Neural cell (in vitro differentiated cells): ENCODE results near the gene MPPED1. TPM values are rescaled to one million over a fixed set of nuclear protein-coding genes. Genes with fewer than 3 reads are reported as not detected.

Source experiments
- H2AFZ ChIP-seq: fragments of 200-600, 300-800 bp; sonication (generic), shearing (Covaris generic); 2 replicates; pipeline ENCODE4 v1.6.0; 2014; ENCODE audit warnings: low read depth, mild to moderate bottlenecking, antibody characterized with exemption, low read length, moderate library complexity
- H3F3A ChIP-seq: fragments of 200-600 bp; shearing (Covaris generic); 2 replicates; pipeline ENCODE4 v1.6.1; 2016; ENCODE audit warnings: mild to moderate bottlenecking, moderate library complexity, mixed read lengths, antibody characterized with exemption, low read length; ENCODE audit not compliant: insufficient read depth, poor library complexity, severe bottlenecking
- H3K27ac ChIP-seq: fragments of 200-600, 300-800 bp; sonication (generic), shearing (Covaris generic); 2 replicates; pipeline ENCODE4 v1.5.1; 2014; ENCODE audit warnings: mild to moderate bottlenecking, low read length, moderate library complexity
- H3K27me3 ChIP-seq: fragments of 300-800, 200-600 bp; sonication (generic), shearing (Covaris generic); 2 replicates; pipeline ENCODE4 v1.6.0; 2014; ENCODE audit warnings: mild to moderate bottlenecking, low read depth, low read length, moderate library complexity; ENCODE audit not compliant: insufficient read depth
- H3K36me3 ChIP-seq: fragments of 300-800, 200-600 bp; sonication (generic), shearing (Covaris generic); 2 replicates; pipeline ENCODE4 v1.5.1; 2014; ENCODE audit warnings: mild to moderate bottlenecking, antibody characterized with exemption, low read length, moderate library complexity; ENCODE audit not compliant: insufficient read depth
- H3K4me2 ChIP-seq: fragments of 300-800, 200-600 bp; sonication (generic), shearing (Covaris generic); 2 replicates; pipeline ENCODE4 v1.6.0; 2014; ENCODE audit warnings: mild to moderate bottlenecking, low read length
- H3K4me3 ChIP-seq: fragments of 300-800, 200-600 bp; sonication (generic), shearing (Covaris generic); 2 replicates; pipeline ENCODE4 v1.5.1; 2014; ENCODE audit warnings: mild to moderate bottlenecking, low read length, moderate library complexity
- H3K79me2 ChIP-seq: fragments of 200-600 bp; shearing (Covaris generic); replicated peaks from 2 replicates; pipeline ENCODE4 v1.6.0; 2014; ENCODE audit warnings: mild to moderate bottlenecking, low read length, moderate library complexity; ENCODE audit not compliant: insufficient read depth
- H3K9ac ChIP-seq: fragments of 300-800, 200-600 bp; sonication (generic), shearing (Covaris generic); 2 replicates; pipeline ENCODE4 v1.6.1; 2016; ENCODE audit warnings: mild to moderate bottlenecking, low read length, mixed read lengths
- H3K9me2 ChIP-seq: fragments of 200-600 bp; shearing (Covaris generic); 2 replicates; pipeline ENCODE4 v1.6.1; 2016; ENCODE audit warnings: mild to moderate bottlenecking, low read length, mixed read lengths; ENCODE audit not compliant: insufficient read depth
- H3K9me3 ChIP-seq: fragments of 200-600, 300-800 bp; sonication (generic), shearing (Covaris generic); 2 replicates; pipeline ENCODE4 v1.6.1; 2016; ENCODE audit warnings: mild to moderate bottlenecking, mixed run types, low read length, moderate library complexity, mixed read lengths
- H4K20me1 ChIP-seq: fragments of 200-600 bp; shearing (Covaris generic); 2 replicates; pipeline ENCODE4 v1.6.1; 2016; ENCODE audit warnings: mild to moderate bottlenecking, mixed run types; ENCODE audit not compliant: insufficient read depth
- CTCF ChIP-seq: fragments of 450-650 bp; IDR thresholded peaks from 2 replicates; pipeline ENCODE4 v1.5.1; 2014; ENCODE audit warnings: antibody characterized with exemption, mild to moderate bottlenecking, moderate library complexity; ENCODE audit not compliant: poor library complexity, severe bottlenecking
- EP300 ChIP-seq: fragments of 450-650 bp; conservative IDR thresholded peaks from 2 replicates; pipeline ENCODE4 v1.6.1; 2014; ENCODE audit warnings: antibody characterized with exemption, mild to moderate bottlenecking, moderate library complexity; ENCODE audit not compliant: poor library complexity, severe bottlenecking
- EZH2 ChIP-seq: fragments of 200-600, 300-800 bp; shearing (Covaris generic), sonication (generic); IDR thresholded peaks from 2 replicates; pipeline ENCODE4 v1.6.1; 2014; ENCODE audit warnings: antibody characterized with exemption, low read length, borderline replicate concordance, mild to moderate bottlenecking; ENCODE audit not compliant: insufficient read depth, poor library complexity, severe bottlenecking
- MXI1 ChIP-seq: fragments of 450-650 bp; conservative IDR thresholded peaks from 2 replicates; pipeline ENCODE4 v1.6.1; 2014; ENCODE audit warnings: antibody characterized with exemption, mild to moderate bottlenecking; ENCODE audit not compliant: poor library complexity, severe bottlenecking
- POLR2AphosphoS5 ChIP-seq: IDR thresholded peaks from 2 replicates; pipeline ENCODE4 v1.6.1; 2012
- RAD21 ChIP-seq: fragments of 450-650 bp; conservative IDR thresholded peaks from 2 replicates; pipeline ENCODE4 v1.6.1; 2014; ENCODE audit warnings: antibody characterized with exemption, mild to moderate bottlenecking, moderate library complexity
- REST ChIP-seq: IDR thresholded peaks from 2 replicates; pipeline ENCODE4 v1.6.1; 2012; ENCODE audit warnings: borderline replicate concordance
- SMC3 ChIP-seq: fragments of 450-650 bp; conservative IDR thresholded peaks from 2 replicates; pipeline ENCODE4 v1.6.1; 2014; ENCODE audit warnings: antibody characterized with exemption, mild to moderate bottlenecking, moderate library complexity; ENCODE audit not compliant: poor library complexity
- TAF1 ChIP-seq: IDR thresholded peaks from 2 replicates; pipeline ENCODE4 v1.6.1; 2012; ENCODE audit warnings: low read depth
- polyA plus RNA-seq: library from polyadenylated mRNA; depleted of rRNA; stranded (reverse); fragments of >200 nt; gene quantifications from 2 replicates; pipeline ENCODE4 v1.2.3, GENCODE V29; 2014

The MPPED1 gene
- polyA plus RNA-seq, 1 donor from 2014 or later, result 33.4 TPM

DNA sequence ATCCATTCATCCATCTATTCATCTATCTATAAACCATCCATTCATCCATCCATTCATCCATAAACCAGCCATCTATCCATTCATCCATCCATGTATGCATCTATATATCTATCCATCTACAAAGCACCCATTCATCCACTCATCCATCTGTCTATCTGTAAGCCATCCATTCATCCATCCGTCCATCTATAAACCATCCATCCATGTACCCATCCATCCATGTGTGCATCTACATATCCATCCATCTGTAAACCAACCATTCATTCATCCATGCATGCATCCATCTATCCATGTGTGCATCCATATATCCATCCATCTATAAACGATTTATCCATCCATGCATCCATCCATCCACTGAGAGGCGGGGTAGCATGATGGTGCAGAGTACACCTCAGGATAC lies 58.4 kb downstream of the MPPED1 start (continued):
- TF ChIP-seq RAD21, result no peak
- TF ChIP-seq POLR2AphosphoS5, result no peak
- TF ChIP-seq SMC3, result no peak

DNA sequence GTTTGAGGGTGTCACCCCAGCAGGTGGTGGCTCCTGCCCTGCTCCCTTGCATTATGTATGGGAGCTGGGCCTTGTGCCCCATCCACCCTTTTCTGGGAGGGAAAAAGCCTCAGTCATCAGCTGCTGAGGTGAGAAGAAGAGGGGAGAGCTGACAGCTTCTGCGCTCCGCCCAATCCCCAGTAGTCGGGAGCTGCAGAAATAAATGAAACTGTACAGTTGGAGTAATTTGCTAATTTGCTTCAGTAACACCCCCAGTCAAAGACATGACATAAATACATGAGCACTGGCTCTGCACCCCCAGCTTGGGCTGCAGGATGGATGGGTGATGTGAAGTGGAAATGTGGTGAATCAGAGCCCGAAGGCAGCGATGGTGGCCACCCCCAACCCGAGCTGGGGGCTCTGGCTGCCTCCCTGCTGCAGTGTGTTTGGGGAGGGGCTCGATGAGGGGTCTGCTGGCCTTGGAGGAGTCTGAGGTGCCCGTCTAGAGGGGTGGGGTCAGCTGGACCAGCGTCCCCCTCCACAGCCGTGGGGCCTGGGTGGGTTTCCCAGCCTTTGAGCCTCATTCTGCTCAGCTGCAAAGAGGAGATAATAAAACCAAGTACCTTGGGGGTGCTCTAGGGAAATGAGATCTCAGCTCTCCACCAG lies 59.2 kb downstream of the MPPED1 start:
- Histone ChIP-seq H2AFZ (no peak overlapping the region), H3K79me2 (no peaks in the 10 kb centered on the region)

More for the DNA sequence above, 59.2 kb downstream of the MPPED1 start:
- no peak overlapping the region for H3K4me2 ChIP-seq
- no peaks in the 10 kb centered on the region for H3K9me3 ChIP-seq
- no peak for TF ChIP-seq TAF1
- TF ChIP-seq RAD21, result no peak
- no peak for TF ChIP-seq CTCF
- no peak for TF ChIP-seq EZH2
- no peak for TF ChIP-seq SMC3
- TF ChIP-seq POLR2AphosphoS5, result no peak
- no peak for TF ChIP-seq MXI1
- TF ChIP-seq REST, result no peak
- no peak for TF ChIP-seq EP300
- H3K9ac ChIP-seq, result no peak overlapping the region
- no peaks in the 10 kb centered on the region for H4K20me1 ChIP-seq
- no peak overlapping the region for H3K4me3 ChIP-seq
- H3K9me2 ChIP-seq, result no peaks in the 10 kb centered on the region
- H3K27ac ChIP-seq, result no peak overlapping the region
- H3K36me3 ChIP-seq, result no peaks in the 10 kb centered on the region
- H3K27me3 ChIP-seq, result no peaks in the 10 kb centered on the region
- no peaks in the 10 kb centered on the region for H3F3A ChIP-seq
